ENCODE measurements around the gene CLASP2.
A peak's percentile ranks its signal among the peaks of the same experiment; 100 is the strongest.

The CLASP2 gene

DNA sequence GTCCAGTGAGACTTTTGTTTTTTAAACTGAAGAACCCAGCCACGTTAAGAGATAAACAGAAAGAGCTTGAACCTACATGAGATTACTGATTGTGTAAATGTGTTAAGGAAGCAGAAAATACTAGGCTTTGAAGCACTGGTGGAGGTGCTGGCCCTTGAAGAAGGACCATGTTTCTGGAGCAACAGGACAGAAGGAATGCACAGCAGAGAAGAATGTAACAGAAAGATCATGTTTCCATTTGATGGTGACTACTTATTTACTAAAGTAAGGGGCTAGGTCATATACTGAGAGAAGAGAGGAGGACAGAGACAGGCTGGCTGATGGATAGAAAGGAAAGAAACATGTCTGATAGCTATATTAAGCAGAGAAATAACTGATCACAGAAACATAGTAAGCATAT lies 88.8 kb downstream of the CLASP2 start:
- no peak for DNase-seq

- no peak for DNase-seq
These were observed 93.3 kb downstream of the CLASP2 start for GRCh38 chr3:33624756-33625155.

GRCh38 chr3:33613041-33613440 lies 105.0 kb downstream of the CLASP2 start:
- no peak for DNase-seq

GRCh38 chr3:33612607-33613006 lies 105.4 kb downstream of the CLASP2 start:
- no peak for DNase-seq

GRCh38 chr3:33602829-33603228 lies 115.2 kb downstream of the CLASP2 start:
- no peak for DNase-seq

DNA sequence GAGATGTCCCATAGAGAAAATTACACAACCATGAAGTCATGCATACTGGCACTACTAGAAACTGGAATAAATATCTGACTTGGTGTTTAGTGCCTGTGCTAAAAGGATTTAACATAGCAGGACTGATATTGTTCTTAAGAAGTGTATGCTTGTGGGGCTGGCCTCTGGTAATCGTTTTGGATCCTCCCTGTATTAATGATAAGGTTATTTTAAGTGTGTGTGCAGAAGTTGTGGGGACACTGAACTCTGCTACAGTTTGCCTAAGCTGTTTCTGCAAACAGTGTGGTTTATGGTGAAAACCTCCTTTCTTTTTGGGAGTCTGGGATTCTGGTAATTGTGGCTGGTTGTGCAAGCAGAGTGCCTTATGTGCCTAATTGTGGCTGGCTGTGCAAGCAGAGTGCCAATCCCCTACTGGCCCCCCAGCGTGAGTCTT lies 120.8 kb downstream of the CLASP2 start:
- DNase-seq = no peak

DNA sequence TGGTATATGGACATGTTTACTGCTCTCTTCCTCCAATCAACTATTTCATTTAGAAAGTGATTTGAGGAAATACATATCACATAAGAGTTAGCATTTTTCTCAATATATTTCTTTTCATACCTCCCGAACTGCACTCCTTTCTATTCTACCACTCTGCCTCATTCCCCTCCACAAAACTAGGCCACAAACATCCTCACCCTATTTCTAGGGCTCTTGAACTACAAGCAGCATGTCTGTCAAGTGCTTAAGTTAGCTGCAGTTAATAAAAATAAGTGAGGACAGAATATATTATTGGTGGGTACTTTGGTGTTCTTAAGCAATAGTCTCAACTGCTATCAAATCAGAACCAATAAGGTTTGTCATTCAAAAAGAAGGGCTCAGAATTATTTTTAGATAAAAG lies 125.1 kb downstream of the CLASP2 start:
- no peak for DNase-seq

DNA sequence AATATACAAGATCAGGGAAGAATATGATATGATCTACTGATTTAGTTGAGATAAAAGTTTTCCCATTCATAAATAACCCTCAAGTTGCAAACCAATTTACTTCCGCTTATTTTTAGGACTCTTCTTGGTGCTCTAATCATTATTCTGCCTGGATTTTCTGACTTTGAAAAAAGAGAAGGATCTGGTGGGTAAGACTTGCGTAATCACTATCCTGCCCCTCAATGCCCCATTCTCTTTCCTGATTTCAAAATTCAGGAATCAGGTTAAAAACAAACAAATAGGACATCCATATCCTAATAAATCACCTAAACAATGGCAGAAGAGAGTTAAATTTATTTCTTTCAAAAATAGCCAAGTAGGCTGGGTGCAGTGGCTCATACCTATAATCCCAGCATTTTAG lies 127.5 kb downstream of the CLASP2 start:
- DNase-seq = no peak

DNA sequence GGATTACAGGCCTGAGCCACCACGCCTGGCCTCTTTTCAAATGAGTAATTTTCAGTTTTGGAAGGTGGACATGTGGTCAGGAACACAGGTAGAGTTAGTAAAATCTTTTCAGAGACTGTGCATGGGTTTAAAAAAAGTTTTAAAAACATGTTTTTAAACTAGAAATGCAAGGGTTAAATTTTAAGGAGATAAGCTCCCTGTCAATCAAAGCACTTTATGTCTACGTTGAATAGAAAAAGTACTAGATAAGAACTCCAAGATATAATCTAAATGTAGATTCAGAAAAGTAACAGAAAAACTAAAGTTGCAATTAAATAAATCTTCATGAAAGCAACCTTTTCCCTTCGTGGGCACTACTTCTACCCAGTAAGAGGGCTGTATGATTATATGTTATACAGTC lies 131.7 kb downstream of the CLASP2 start:
- DNase-seq = no peak

DNA sequence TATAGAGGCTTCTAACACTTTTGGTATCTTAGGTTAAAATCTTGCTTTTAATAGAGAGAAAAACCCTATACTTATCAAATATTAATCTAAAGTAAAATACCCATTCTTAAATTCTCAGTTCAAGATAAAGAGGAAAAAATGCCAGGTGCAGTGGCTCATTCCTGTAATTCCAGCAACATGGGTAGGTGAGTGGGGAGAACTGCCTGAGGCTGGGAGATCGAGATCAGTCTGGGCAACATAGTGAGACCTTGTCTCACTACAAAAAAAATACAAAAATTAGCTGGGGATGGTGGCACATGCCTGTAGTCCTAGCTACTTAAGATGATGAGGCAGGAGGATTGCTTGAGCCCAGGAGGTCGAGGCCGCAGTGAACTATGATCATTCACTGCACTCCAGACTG lies 135.8 kb downstream of the CLASP2 start:
- no peak for DNase-seq

DNA sequence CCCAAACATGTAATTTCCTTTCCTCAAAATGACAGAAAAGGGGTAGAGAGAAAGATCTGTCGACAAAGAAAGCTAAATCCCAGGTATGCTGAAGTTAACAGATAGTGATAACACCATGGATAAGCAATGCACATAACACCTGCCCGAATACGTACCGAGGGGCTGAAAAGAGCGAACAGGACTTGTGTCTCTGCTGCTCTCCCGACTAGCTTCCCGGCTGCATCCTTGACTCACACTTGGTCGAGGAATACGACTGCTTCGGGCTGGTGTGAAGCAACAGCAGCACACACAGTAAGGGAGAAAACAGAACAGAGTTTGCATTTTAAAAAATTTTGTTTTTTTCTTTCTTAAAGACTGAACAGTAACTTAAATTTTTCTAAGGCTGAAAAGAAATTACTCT lies 136.4 kb downstream of the CLASP2 start:
- DNase-seq = no peak

DNA sequence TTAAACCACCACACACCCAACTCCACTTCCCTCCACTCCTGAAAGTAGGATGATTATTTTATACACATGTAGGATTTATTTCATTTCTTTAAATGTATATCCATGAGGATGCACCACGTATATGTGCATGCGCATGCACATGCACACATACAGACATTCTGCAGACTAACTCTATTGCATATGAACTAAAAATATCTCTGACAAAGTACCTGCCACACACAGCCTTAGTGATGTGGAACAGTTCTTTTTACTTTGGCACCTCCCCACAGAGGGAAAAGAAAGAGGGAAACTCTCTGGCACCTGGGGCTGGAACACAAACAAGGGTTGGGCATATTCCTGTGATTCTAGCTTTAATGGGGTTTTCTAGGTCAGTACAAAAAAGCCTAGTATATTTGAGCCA lies 138.2 kb downstream of the CLASP2 start:
- DNase-seq = no peak

DNA sequence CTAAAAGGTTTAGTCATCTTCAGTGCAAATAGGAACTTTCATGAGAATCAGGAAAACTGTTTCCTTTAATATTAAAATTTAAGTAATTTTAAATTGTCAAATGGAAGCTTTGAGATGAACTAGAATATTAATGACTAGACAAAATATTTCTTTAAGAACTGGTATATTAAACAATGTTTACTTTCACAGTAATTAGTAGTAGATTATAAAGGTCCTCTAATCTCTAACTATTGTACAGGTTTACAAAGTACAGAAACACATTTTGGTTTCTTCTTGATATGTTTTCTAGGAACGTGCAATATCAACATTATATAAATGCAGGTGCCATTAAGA lies 138.9 kb downstream of the CLASP2 start:
- DNase-seq = no peak

DNA sequence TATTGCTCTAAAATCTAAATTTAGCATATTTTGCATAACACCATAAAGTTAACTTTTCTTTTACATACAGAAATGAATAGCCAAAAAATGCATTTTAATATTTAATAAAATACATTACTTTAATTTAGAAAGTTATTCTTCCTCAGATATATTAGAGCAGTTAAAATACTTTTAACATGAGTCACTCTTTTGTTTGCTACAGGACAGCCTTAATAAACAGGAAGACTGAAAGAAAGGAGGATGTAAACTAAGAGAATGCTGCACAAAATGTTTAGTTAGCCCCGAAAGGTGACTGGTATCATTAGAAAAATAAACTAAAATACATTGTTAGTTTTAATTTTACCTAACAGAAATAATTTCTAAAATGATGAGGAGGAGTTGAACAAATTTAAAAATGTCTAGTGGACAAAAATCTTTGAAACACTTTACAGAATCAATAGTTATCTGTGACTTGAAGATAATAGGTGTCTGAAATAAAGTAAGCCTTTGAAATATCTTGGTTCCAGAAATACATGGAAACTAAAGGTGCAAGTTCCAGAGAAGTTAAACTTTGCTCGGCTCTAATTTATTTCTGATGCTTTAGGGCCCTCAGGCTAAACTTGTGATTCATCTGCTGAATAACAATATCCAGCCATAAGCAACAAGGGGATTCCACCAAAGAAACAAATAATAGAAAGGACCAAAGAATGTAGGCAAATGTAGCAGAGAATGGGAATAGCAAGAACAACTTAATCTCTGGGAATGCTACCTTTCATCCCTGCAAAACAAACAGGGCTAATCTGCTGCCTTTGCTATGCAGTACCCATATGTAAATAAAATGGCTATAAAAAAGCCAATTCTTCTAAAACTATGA lies 139.5 kb downstream of the CLASP2 start:
- no peak for DNase-seq

GRCh38 chr3:33577588-33577987 lies 140.5 kb downstream of the CLASP2 start:
- no peak for DNase-seq

DNA sequence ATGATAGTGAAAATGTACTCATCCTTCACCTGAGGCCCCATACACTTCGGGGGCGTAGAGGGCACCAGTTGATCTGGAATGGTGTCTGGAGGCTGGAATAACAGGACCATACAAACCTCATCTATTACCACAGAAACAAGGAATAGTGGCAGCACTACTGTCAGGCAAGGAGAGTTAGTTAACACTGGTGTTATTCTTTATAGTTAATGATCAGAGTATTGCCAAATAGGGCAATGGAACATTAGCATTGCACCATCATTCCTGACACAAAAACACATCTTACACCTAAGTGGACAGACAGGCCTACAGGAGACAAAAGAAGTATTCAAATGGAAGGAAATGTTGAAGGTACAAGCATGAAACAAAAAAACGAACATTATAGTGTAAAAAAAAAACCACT lies 140.9 kb downstream of the CLASP2 start:
- DNase-seq = no peak

GRCh38 chr3:33575311-33575710 lies 142.7 kb downstream of the CLASP2 start:
- DNase-seq = no peak

GRCh38 chr3:33557829-33558228 lies 160.2 kb downstream of the CLASP2 start:
- DNase-seq = no peak

GRCh38 chr3:33557279-33557678 lies 160.8 kb downstream of the CLASP2 start:
- no peak for DNase-seq

- DNase-seq = no peak
These were observed 171.0 kb downstream of the CLASP2 start for GRCh38 chr3:33547101-33547500.

DNA sequence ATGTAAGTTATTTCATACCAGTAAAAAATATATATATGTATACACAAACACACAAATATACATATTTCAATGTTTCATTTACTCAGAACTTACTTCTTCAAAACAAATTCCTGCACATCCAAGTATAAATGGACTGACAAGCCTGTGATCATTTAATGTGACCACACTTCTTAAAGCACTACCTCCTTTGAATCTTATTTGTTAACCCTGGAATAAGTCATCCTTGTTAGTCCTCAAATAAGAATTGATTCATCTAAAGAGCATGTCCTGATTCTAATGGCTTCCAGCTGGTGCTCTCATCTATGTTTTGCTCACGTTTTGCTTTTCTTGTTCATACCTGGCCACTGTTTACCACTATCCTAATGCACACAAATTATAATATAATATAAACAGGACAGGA lies 173.9 kb downstream of the CLASP2 start:
- no peak for DNase-seq

- no peak for DNase-seq
These were observed 174.5 kb downstream of the CLASP2 start for GRCh38 chr3:33543601-33544000.

DNA sequence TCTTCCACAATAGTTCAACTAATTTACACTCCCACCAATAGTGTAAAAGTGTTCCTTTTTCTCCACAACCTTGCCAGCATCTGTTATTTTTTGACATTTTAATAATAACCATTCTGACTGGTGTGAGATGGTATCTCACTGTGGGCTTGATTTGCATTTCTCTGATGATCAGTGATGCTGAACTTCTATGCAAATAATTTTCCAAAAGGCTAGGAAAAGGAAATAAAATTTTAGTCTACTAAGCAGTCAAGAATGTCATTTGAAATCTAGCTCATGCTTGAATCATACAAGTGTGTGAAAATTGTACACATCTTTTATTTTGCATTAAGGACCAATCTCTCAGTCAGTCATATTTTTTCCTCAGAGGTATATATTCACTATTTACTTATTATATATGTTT lies 176.1 kb downstream of the CLASP2 start:
- DNase-seq = peak; percentile 78

DNA sequence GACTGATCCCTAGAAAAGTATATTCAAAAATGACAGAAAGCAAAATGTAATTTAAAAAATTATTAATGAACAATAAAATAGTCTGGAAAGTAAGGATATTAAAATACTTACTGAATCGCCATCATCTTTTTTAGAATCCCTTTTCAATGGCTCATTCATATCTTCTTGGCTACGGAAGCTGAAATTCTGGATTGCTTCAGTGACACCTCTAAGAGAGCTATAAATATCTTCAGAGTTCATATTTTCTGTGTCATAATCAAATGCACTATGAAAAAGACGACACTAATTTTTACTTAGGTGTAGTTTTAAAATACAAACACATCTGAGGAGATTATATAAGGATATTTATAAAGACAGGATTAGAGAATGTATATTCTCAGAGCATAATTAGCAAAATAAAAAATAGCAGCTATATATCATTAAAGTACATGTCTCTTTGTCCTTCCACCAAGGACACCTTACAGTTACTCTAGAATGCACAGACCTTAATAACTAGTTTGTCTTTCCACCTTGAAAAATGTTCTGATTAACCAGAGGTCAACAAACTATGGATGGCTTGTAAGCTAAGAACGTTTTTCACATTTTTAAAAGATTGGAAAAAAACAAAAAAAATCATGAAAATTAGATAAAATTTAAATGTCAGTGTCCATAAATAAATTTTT lies 179.2 kb downstream of the CLASP2 start:
- DNase-seq = no peak

DNA sequence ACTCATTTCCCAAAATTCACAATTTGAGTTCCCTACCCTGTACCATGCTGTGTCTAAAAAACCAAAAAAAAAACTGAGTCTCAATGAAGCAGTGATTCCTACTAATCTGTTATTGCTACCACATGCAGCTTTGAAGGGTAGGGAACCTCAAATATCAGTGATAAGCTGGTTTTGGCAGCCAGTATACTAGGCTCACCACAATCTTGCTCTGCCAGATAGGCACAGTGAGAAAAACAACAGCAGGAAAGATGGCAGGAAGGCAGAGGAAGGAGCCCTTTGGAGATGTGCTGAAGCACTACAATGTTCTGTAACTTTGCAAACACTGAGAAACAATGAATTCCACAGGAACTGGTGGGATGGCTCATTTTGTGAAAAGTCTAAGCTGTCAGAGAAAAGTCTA lies 180.9 kb downstream of the CLASP2 start:
- no peak for DNase-seq

Measured in NCI-H526 treated with DMSO at 0.1 percent for 48 hours (cell line).